Immature natural killer cell (primary cell): ENCODE data around the gene HARBI1. TPM values are rescaled to one million over a fixed set of nuclear protein-coding genes. Genes with fewer than 3 reads are reported as not detected.

Source experiments
- DNase-seq, 3 donors: peaks; one replicate each; pipeline ENCODE4 v3.0.0; 2022; ENCODE audit warnings: mixed read lengths in 1 of 3
- H3K27ac Mint-ChIP-seq, 6 donors: one replicate each; pipeline ENCODE4 v1.8.0; 2020; ENCODE audit warnings: mixed read lengths in 6 of 6, mild to moderate bottlenecking in 5 of 6, inconsistent platforms in 4 of 6, moderate library complexity in 3 of 6
- H3K27me3 Mint-ChIP-seq, 3 donors: one replicate each; pipeline ENCODE4 v1.8.0; 2020 to 2021; ENCODE audit warnings: low read depth in 3 of 3, mild to moderate bottlenecking in 3 of 3, mixed read lengths in 3 of 3, moderate library complexity in 3 of 3, inconsistent platforms in 1 of 3
- H3K36me3 Mint-ChIP-seq, 3 donors: one replicate each; pipeline ENCODE4 v1.8.0; 2020; ENCODE audit warnings: mixed read lengths in 3 of 3, inconsistent platforms in 2 of 3, mild to moderate bottlenecking in 2 of 3
- H3K4me1 Mint-ChIP-seq, 2 donors: one replicate each; pipeline ENCODE4 v1.8.0; 2020; ENCODE audit warnings: inconsistent platforms in 2 of 2, mild to moderate bottlenecking in 2 of 2, mixed read lengths in 2 of 2, moderate library complexity in 1 of 2
- H3K4me3 Mint-ChIP-seq, 5 donors: one replicate each; pipeline ENCODE4 v1.8.0; 2020; ENCODE audit warnings: mild to moderate bottlenecking in 5 of 5, mixed read lengths in 5 of 5, inconsistent platforms in 3 of 5, moderate library complexity in 3 of 5
- H3K9me3 Mint-ChIP-seq, 6 donors: one replicate each; pipeline ENCODE4 v1.8.0; 2020; ENCODE audit warnings: mild to moderate bottlenecking in 6 of 6, mixed read lengths in 6 of 6, inconsistent platforms in 4 of 6, moderate library complexity in 3 of 6
- polyA plus RNA-seq, 3 donors: library from polyadenylated mRNA; unstranded; fragments of 300-500 nt; fragmentation: Illumina TruSeq; gene quantifications; one replicate each; pipeline ENCODE4 v1.2.3, GENCODE V29; 2021

The HARBI1 gene
- polyA plus RNA-seq, 3 donors from 2014 or later = 1.3 to 9.9 (median 2.9) TPM

DNA sequence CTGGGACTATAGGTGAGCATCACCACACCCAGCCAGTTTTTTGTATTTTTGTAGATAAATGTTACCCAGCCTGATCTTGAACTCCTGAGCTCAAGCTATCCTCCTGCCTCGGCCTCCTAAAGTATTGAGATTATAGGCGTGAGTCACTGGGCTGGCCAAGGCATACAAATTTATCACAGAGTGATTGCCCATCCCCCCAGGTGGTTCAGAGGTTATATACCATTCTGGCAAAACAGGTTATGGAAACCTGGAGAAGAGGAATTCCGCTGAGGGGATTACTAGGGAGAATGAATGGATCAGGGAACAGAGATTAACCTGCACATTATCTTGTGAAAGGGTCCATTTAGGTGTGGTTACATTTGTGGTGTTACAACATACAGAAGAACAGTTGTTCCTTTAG is 8.4 kb upstream of the HARBI1 start:
- H3K27ac Mint-ChIP-seq = peak overlapping the region in 2 of 6 donors; percentile 24 to 45
- peaks cover 0 to 5% (median 2%) of the 10 kb centered on the region in 3 donors for H3K27me3 Mint-ChIP-seq

DNA sequence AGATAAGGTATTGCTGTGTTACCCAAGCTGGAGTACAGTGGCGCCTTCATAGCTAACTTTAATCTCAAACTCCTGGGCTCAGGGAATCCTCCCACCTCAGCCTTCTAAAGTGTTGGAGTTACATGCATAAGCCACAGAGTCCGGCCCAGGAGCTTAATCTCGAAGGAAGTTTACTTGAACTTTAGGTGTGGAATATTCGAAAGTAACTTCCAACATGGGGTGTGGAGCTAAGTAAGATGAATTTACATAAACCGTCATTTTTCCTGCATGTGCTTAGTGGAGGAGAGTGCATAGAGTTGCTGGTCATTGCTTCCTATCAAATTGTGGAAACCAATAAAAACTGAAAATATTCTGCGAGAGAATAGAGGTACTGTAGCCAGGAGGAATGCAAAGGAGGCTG is 1.8 kb upstream of the HARBI1 start:
- peak overlapping the region in 5 of 6 donors; percentile 18 to 99 (median 65) for H3K27ac Mint-ChIP-seq
- DNase-seq = no peak
- peak overlapping the region; percentile 8 to 97 (median 76) for H3K4me3 Mint-ChIP-seq
- peaks cover 40 to 53% of the 10 kb centered on the region in 2 donors for H3K4me1 Mint-ChIP-seq
- peaks cover 0 to 13% (median 6%) of the 10 kb centered on the region in 3 donors for H3K36me3 Mint-ChIP-seq
- H3K9me3 Mint-ChIP-seq = no peaks in the 10 kb centered on the region
- peaks cover 4 to 10% (median 10%) of the 10 kb centered on the region in 3 donors for H3K27me3 Mint-ChIP-seq

More for the DNA sequence above, 8.4 kb upstream of the HARBI1 start:
- H3K9me3 Mint-ChIP-seq = no peaks in the 10 kb centered on the region
- H3K4me1 Mint-ChIP-seq = peaks cover 28% of the 10 kb centered on the region in 2 donors
- DNase-seq = no peak
- H3K36me3 Mint-ChIP-seq = peaks cover 6 to 29% (median 6%) of the 10 kb centered on the region in 3 donors
- no peak overlapping the region for H3K4me3 Mint-ChIP-seq

DNA sequence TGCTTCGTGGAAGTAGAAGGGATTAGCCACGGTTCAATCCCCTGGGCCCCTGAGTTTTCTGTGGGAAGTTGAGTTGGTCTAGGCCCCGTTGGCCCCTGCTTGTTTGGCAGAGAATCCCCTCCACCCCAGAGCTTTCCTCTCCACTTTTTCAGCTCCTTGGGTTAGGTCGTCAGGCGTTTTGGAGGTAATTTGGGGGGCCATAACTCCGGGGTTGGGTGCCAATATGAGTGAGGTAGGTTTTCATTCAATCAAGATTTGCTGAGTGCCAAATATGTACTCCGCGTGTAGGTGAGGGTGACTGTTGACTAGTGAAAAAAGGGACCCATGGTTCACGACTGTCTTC is 916 bp upstream of the HARBI1 start:
- Mint-ChIP-seq H3K27ac (peak overlapping the region; percentile 94 to 100 (median 99)), H3K27me3 (peaks cover 4 to 10% (median 10%) of the 10 kb centered on the region in 3 donors), H3K36me3 (peaks cover 0 to 13% (median 6%) of the 10 kb centered on the region in 3 donors), H3K9me3 (no peaks in the 10 kb centered on the region), H3K4me3 (peak overlapping the region; percentile 95 to 100 (median 97)), H3K4me1 (peaks cover 40 to 53% of the 10 kb centered on the region in 2 donors)
- DNase-seq = no peak

DNA sequence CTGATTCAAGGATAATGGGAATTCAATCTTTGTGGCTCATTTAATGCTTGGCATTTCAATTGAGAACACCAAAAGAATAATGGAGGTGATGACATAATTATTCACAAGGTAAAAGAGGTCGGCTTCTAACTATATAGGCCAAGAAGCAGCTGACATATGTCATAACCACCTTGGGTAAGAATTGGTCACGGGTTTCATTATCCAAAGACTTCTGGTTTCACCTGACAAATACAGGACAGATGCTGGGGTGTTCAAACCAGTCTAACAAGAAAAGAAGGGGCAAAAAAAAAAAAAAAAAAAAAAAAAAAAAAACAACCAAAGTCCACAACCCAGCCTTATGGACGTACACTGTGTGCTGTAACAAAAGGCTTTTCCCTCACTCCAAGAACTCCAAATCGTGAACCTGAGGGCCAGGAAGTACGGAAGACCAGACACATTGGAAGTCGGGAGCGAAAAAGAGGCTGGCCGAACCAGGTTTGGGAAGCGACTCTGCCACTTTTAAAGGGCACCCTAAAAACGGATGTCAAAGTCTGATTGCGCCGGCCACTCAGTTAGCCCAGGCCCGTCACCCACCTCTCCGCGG is 385 bp downstream of the HARBI1 start:
- Mint-ChIP-seq H3K4me1 (peaks cover 37 to 46% of the 10 kb centered on the region in 2 donors), H3K4me3 (peak overlapping the region; percentile 95 to 100 (median 97)), H3K27me3 (peaks cover 4 to 14% (median 10%) of the 10 kb centered on the region in 3 donors), H3K9me3 (no peaks in the 10 kb centered on the region), H3K36me3 (peaks cover 0 to 6% (median 4%) of the 10 kb centered on the region in 3 donors), H3K27ac (peak overlapping the region; percentile 94 to 99 (median 98))
- no peak for DNase-seq

DNA sequence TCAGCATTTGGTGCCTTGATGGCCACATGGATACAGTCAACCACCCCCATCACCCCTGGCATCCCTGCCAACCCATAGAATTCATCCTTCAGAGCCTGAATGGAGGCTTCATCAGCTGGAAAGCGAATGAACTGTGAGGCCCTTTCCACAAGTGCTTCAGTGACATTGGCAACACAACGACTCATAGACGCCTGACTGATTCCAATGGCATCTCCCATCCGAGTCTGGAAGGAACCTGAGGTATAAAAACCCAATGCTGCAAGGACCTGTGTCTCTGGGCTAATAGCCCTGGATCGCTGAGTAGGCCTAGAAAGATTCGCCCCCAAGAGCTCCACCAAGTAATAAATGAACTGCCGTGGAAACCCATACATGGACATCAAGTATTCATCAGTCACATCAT is 1.3 kb downstream of the HARBI1 start:
- Mint-ChIP-seq H3K27ac (peak overlapping the region in 5 of 6 donors; percentile 17 to 99 (median 58)), H3K9me3 (no peaks in the 10 kb centered on the region), H3K4me1 (peaks cover 31 to 41% of the 10 kb centered on the region in 2 donors), H3K4me3 (peak overlapping the region in 4 of 5 donors; percentile 95 to 100 (median 98)), H3K27me3 (peaks cover 4 to 14% (median 10%) of the 10 kb centered on the region in 3 donors), H3K36me3 (no peaks in the 10 kb centered on the region)
- DNase-seq = no peak

DNA sequence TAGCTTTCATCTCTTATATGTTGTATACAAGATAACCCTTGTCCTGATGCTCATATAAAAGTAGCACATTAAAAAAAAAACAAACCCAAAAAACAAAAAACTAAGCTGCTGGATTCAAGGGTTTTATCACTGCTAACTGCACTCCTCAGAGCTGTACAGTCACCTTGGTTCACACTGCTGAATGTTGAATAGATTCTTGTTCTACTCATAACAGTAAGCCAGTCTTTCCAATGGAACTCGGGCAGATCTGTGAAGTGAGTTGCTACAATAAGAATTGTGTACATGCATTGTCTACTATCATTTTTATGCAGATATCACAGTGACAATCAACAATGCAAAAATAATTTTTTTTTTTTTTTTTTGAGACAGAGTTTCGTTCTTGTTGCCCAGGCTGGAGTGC is 4.7 kb downstream of the HARBI1 start:
- peaks cover 6 to 11% (median 7%) of the 10 kb centered on the region in 3 donors for H3K27me3 Mint-ChIP-seq
- peak overlapping the region in 1 of 6 donors; percentile 73 for H3K27ac Mint-ChIP-seq
- peaks cover 11 to 18% of the 10 kb centered on the region in 2 donors for H3K4me1 Mint-ChIP-seq
- DNase-seq = no peak
- H3K36me3 Mint-ChIP-seq = peaks cover 0 to 4% (median 0%) of the 10 kb centered on the region in 3 donors
- no peaks in the 10 kb centered on the region for H3K9me3 Mint-ChIP-seq
- H3K4me3 Mint-ChIP-seq = no peak overlapping the region

DNA sequence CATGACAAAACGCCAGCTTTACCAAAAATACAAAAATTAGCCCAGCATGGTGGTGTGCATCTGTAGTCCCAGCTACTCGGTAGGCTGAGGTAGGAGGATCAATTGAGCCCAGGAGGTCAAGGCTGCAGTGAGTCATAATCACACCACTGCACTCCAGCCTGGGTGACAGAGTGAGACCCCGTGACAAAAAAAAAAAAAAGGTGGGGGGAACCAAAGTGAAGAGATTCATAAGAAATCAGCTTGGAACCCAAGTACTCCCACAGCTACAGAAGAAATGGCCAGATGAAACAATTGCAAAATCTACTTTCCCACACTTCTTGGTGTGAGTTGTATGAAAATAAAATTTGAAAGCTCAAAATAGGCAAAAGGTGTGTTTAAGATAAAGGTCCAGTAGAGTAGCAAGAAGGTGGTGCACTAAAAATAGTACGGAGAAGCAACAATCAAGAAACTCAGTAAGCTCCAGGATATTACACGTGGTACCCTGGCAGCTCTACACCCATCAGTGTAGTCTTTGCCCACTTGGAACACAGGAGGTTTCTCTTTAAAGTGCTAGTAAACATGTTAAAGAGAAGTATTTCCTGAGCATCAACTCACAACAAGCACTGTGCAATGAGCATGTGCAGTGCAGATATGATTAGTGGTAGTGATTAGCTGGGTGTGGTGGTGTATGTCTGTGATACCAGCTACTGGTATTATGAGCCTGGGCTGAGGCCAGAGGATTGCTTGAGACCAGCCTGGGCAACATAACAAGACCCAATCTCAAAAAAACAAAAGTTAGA is 5.3 kb downstream of the HARBI1 start:
- no peak overlapping the region for H3K4me3 Mint-ChIP-seq
- DNase-seq = no peak
- H3K4me1 Mint-ChIP-seq = peaks cover 8 to 13% of the 10 kb centered on the region in 2 donors
- H3K27ac Mint-ChIP-seq = peak overlapping the region in 2 of 6 donors; percentile 32 to 73
- H3K9me3 Mint-ChIP-seq = no peaks in the 10 kb centered on the region
- H3K27me3 Mint-ChIP-seq = peaks cover 2 to 5% (median 4%) of the 10 kb centered on the region in 3 donors
- H3K36me3 Mint-ChIP-seq = peaks cover 0 to 6% (median 0%) of the 10 kb centered on the region in 3 donors

DNA sequence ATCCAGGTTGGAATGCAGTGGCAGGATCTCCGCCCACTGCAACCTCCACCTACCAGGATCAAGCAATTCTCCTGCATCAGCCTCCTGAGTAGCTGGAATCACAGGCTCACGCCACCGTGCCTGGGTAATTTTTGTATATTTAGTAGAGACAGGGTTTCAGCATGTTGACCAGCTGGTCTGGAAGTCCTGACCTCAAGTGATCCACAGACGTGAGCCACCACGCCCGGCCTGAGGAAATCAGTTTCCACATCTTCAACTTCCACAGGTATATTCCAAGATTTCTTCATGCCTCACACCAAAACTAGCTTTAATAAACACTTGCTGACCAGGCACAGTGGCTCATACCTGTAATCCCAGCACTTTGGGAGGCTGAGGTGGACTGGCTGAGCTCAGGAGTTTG is 7.6 kb downstream of the HARBI1 start:
- Mint-ChIP-seq H3K4me3 (no peak overlapping the region), H3K36me3 (peaks cover 0 to 6% (median 0%) of the 10 kb centered on the region in 3 donors), H3K27me3 (peaks cover 0 to 3% (median 3%) of the 10 kb centered on the region in 3 donors), H3K4me1 (peaks cover 0 to 6% of the 10 kb centered on the region in 2 donors), H3K9me3 (no peaks in the 10 kb centered on the region), H3K27ac (no peak overlapping the region)
- DNase-seq = no peak

DNA sequence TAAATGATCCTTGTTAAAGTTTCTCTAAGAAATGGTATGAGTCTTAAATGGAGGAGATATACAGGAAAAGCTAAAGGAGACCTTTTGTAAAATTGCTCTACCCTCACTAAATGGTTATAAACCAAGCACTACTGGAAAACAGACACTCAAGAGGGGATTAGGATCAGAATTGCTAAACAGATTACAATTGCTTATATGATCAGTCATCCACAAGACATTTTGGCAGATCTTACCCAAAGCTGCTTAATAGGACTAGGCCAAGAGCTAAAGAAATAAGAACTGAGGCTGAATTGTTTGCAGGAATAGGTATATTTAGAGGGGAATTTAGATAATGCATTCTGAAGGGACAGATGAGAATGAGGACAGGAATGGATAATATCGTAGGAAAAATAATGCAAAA is 9.5 kb downstream of the HARBI1 start:
- Mint-ChIP-seq H3K9me3 (no peaks in the 10 kb centered on the region), H3K27me3 (peaks cover 0 to 3% (median 3%) of the 10 kb centered on the region in 3 donors), H3K4me1 (peaks cover 0 to 6% of the 10 kb centered on the region in 2 donors), H3K36me3 (peaks cover 0 to 6% (median 0%) of the 10 kb centered on the region in 3 donors), H3K27ac (peak overlapping the region in 1 of 6 donors; percentile 5), H3K4me3 (no peak overlapping the region)
- DNase-seq = no peak

DNA sequence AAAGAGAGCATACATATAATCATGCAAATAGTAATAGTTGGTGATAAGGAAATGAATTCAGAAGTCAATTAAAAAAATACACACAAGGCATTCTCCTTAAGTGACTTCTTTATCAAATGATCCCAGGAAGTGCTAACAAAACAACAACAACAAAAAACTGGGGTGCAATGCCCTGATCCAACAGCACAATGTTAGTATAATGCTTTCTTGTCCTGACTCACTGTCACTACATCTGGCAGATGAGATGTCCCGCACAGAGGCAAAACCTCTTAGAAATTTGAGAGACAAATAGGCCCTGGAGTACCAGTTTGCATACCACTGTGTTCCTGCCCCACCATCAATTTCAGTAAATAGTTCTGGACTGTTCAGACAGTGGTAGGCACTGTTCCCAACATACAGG is 12.2 kb downstream of the HARBI1 start:
- Mint-ChIP-seq H3K4me1 (no peaks in the 10 kb centered on the region), H3K4me3 (no peak overlapping the region), H3K27me3 (peaks cover 0 to 3% (median 0%) of the 10 kb centered on the region in 3 donors), H3K9me3 (no peaks in the 10 kb centered on the region), H3K36me3 (peaks cover 0 to 9% (median 0%) of the 10 kb centered on the region in 3 donors), H3K27ac (no peak overlapping the region)
- no peak for DNase-seq

DNA sequence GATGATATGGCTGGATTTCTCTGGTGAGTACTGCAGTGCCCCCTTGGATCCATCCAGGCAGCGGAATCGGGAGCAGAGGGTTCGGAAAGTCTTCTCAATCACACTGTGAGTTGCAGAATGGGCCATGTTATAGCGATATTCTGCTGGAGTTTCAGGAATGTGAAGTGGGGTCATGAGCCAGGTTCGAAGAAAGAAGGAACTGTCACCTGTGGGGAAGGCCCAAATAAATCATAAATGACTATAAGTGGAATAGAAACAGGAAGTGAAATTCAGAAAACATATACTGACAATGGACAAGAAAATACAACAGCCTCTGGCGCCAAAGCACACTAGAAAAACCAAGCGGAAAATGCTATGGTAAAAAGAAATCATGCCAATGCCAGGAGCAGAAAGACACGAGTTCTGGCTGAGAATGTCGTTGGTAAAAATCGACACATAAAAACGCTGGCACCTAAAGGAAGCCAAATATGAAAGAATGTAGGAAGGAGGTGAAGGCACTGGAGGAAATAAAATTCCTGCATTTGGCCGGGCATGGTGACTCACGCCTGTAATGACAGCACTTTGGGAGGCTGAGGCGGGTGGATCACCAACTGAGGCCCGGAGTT is 13.2 kb downstream of the HARBI1 start:
- H3K4me1 Mint-ChIP-seq = no peaks in the 10 kb centered on the region
- H3K27ac Mint-ChIP-seq = no peak overlapping the region
- H3K4me3 Mint-ChIP-seq = no peak overlapping the region
- H3K9me3 Mint-ChIP-seq = no peaks in the 10 kb centered on the region
- H3K36me3 Mint-ChIP-seq = peaks cover 0 to 11% (median 0%) of the 10 kb centered on the region in 3 donors
- no peak for DNase-seq
- peaks cover 0 to 3% (median 0%) of the 10 kb centered on the region in 3 donors for H3K27me3 Mint-ChIP-seq

DNA sequence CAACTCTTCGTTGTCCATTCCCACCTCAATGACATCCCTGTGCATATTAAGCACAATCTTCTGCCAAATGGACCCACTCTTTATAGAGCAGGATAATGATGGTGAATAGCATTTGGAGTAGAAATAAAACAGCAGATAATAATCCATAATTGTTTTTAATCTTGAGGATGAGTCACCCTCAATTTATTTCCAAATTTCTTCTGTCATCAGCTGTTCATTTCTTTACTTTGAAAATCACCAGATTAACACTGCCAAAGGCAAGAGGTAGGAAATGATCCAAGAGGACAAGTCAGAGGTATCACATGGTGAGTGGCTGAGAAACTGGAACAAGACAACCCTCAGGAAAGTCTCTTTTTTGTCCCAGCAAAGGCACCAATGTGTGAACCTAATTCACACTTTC is 15.9 kb downstream of the HARBI1 start:
- Mint-ChIP-seq H3K4me3 (no peak overlapping the region), H3K36me3 (peaks cover 0 to 5% (median 0%) of the 10 kb centered on the region in 3 donors), H3K4me1 (no peaks in the 10 kb centered on the region), H3K27me3 (no peaks in the 10 kb centered on the region), H3K9me3 (no peaks in the 10 kb centered on the region), H3K27ac (no peak overlapping the region)
- no peak for DNase-seq

DNA sequence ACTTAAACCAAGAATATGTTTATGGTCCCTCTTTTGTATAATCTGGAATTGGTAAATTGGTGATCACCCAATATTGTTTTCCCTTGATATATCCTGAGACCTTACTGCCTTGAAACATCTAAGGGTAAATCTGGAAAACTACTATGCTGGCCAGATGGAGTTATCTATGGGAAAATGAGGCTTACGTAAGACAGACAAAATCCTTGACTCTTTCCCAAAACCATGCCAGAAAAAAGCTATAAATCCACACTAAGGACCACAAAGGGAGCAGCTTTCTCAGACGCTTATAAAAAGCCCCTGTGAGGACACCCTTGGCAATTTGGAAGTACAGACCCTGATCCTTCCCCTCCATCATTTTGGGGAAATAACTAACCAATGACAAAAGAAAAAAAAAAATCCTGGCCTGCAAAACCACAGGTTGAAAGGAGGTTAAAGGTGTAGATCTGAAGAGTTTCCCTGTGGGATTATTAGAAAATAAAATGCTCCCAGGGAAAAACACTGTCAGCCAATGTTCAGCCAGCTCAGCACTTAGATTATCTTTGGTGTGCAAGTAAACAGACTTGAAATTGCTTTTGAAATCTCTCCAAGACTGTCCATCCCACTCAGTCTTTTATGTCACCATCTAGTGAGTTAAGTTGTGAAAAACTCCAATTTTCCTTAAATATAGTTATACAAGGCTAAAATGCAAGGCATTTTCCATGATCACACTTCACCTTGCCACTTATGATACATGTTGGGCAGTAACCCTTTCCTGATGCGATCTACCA is 16.6 kb downstream of the HARBI1 start:
- no peak for DNase-seq
- Mint-ChIP-seq H3K36me3 (peaks cover 0 to 5% (median 0%) of the 10 kb centered on the region in 3 donors), H3K4me3 (no peak overlapping the region), H3K4me1 (no peaks in the 10 kb centered on the region), H3K27ac (peak overlapping the region in 1 of 6 donors; percentile 29), H3K27me3 (no peaks in the 10 kb centered on the region), H3K9me3 (no peaks in the 10 kb centered on the region)
